Esophagus muscularis mucosa (tissue), 4 donors: ENCODE measurements around the gene ZBTB7B.
A peak's percentile ranks its signal among the peaks of the same experiment; 100 is the strongest.

Experiments used
- EP300 ChIP-seq: sonication (generic); formaldehyde crosslinking; IDR thresholded peaks from one replicate; pipeline ENCODE4 v1.6.1; 2017; ENCODE audit warnings: antibody characterized with exemption
- POLR2AphosphoS5 ChIP-seq, 2 donors: sonication (generic); formaldehyde crosslinking; IDR thresholded peaks; one replicate each; pipeline ENCODE4 v1.6.1; 2017; ENCODE audit warnings: antibody characterized with exemption in 2 of 2
- TF ChIP-seq, protein P1 (sequence below), 3 experiments: fragments of 200-600 bp in 2 of 3; fragments of 450-650 bp in 1 of 3; sonication (generic) in 2 of 3; IDR thresholded peaks; one replicate each; pipeline ENCODE4 v1.5.1; 2017 to 2019; ENCODE audit warnings: antibody characterized with exemption in 3 of 3, mild to moderate bottlenecking in 2 of 3, moderate library complexity in 1 of 3

GRCh38 chr1:155051777-155052398 lies 49.3 kb downstream of the ZBTB7B start:
- TF ChIP-seq, protein P1, sequence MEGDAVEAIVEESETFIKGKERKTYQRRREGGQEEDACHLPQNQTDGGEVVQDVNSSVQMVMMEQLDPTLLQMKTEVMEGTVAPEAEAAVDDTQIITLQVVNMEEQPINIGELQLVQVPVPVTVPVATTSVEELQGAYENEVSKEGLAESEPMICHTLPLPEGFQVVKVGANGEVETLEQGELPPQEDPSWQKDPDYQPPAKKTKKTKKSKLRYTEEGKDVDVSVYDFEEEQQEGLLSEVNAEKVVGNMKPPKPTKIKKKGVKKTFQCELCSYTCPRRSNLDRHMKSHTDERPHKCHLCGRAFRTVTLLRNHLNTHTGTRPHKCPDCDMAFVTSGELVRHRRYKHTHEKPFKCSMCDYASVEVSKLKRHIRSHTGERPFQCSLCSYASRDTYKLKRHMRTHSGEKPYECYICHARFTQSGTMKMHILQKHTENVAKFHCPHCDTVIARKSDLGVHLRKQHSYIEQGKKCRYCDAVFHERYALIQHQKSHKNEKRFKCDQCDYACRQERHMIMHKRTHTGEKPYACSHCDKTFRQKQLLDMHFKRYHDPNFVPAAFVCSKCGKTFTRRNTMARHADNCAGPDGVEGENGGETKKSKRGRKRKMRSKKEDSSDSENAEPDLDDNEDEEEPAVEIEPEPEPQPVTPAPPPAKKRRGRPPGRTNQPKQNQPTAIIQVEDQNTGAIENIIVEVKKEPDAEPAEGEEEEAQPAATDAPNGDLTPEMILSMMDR (IDR thresholded peaks at IDR 0.05) = no peak
- TF ChIP-seq EP300 = no peak
- peak; percentile 22 to 62 for TF ChIP-seq POLR2AphosphoS5 (IDR thresholded peaks at IDR 0.05)
